ACC112 (cell line): ENCODE data around the gene SEMA6B.

Source experiments
- H2AFZ ChIP-seq: fragments of 200-600 bp; sonication (generic); one replicate; pipeline ENCODE4 v1.6.0; 2017; ENCODE audit warnings: antibody characterized with exemption, low read length; ENCODE audit not compliant: unreplicated experiment
- H3K27ac ChIP-seq: fragments of 200-600 bp; sonication (generic); 2 replicates; pipeline ENCODE4 v1.5.1; 2014; ENCODE audit warnings: low read depth, mild to moderate bottlenecking, antibody characterized with exemption, low read length, moderate library complexity
- H3K27me3 ChIP-seq: fragments of 200-600 bp; sonication (generic); 2 replicates; pipeline ENCODE4 v1.6.1; 2014; ENCODE audit warnings: mild to moderate bottlenecking, antibody characterized with exemption, low read length, moderate library complexity, mixed read lengths; ENCODE audit not compliant: insufficient read depth
- H3K36me3 ChIP-seq: fragments of 200-600 bp; sonication (generic); 2 replicates; pipeline ENCODE4 v1.6.1; 2016; ENCODE audit warnings: mild to moderate bottlenecking, antibody characterized with exemption, low read length, moderate library complexity, mixed read lengths; ENCODE audit not compliant: insufficient read depth
- H3K4me1 ChIP-seq: fragments of 200-600 bp; sonication (generic); one replicate; pipeline ENCODE4 v1.6.1; 2016; ENCODE audit warnings: low read length, mixed read lengths; ENCODE audit not compliant: insufficient read depth, unreplicated experiment, control insufficient read depth
- H3K4me3 ChIP-seq: fragments of 200-600 bp; sonication (generic); 2 replicates; pipeline ENCODE4 v1.5.1; 2014; ENCODE audit warnings: mild to moderate bottlenecking, low read depth, low read length
- H3K79me2 ChIP-seq: fragments of 200-600 bp; sonication (generic); one replicate; pipeline ENCODE4 v1.6.0; 2016; ENCODE audit warnings: low read length; ENCODE audit not compliant: control insufficient read depth, unreplicated experiment, insufficient read depth

SEMA6B gene

DNA sequence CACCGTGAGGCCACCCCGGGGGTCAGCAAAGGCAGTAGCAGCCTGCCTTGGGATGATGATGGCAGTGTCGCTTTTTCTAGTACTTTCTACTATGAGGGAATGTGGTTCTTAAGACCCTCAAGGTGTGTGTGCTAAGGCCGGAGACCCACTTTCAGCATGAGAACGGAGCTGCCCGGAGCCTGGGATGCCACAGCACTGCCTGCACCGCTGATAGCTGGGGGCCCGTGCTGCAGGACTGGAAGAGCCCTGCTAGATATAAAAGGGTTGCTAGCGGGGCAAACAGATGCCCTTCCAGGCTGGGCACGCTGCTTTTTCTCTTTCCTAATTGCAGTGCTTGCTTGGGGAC is 55.7 kb downstream of the SEMA6B start:
- Histone ChIP-seq H3K27me3 (no peaks in the 10 kb centered on the region), H3K4me3 (no peak overlapping the region), H3K4me1 (peaks cover 8% of the 10 kb centered on the region), H2AFZ (no peak overlapping the region), H3K79me2 (no peaks in the 10 kb centered on the region), H3K27ac (no peak overlapping the region), H3K36me3 (no peaks in the 10 kb centered on the region)

DNA sequence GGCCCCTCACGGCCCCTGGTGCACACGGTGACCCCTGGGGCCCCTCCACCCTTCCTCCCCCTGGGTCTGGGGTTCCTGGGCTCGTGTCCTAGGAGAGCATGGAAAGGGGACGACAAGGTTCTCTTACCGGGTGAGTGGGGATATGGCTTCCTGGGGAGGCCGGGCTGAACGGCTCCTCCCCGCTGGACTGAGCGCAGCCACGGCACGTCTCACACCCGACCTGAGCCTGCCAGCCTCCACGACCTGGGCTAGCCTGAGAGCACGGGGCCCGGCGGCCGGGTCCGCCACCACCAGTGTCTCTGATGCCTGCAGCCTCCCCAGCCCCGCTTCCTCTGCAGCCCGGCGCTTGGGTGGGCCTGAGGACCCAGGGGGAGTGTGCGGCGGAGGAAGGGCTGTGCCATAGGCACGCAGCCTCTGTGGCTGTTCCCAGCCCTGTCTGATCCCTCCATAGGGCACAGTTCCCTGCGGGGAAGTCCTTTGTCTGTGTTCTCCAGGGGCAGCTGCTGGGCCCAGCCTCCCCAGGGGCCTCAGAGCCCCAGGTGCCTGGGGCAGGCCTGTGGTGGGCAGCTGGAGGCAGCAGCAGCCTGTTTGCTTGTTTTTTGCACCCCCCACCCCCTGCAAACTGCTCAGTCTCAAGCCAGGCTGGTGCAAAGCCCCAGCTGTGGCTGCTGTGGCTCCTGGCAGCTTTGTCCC is 56.2 kb downstream of the SEMA6B start:
- peaks cover 8% of the 10 kb centered on the region for H3K4me1 ChIP-seq
- no peaks in the 10 kb centered on the region for H3K27me3 ChIP-seq
- H2AFZ ChIP-seq: no peak overlapping the region
- H3K79me2 ChIP-seq: no peaks in the 10 kb centered on the region
- no peak overlapping the region for H3K4me3 ChIP-seq
- no peaks in the 10 kb centered on the region for H3K36me3 ChIP-seq
- H3K27ac ChIP-seq: no peak overlapping the region

DNA sequence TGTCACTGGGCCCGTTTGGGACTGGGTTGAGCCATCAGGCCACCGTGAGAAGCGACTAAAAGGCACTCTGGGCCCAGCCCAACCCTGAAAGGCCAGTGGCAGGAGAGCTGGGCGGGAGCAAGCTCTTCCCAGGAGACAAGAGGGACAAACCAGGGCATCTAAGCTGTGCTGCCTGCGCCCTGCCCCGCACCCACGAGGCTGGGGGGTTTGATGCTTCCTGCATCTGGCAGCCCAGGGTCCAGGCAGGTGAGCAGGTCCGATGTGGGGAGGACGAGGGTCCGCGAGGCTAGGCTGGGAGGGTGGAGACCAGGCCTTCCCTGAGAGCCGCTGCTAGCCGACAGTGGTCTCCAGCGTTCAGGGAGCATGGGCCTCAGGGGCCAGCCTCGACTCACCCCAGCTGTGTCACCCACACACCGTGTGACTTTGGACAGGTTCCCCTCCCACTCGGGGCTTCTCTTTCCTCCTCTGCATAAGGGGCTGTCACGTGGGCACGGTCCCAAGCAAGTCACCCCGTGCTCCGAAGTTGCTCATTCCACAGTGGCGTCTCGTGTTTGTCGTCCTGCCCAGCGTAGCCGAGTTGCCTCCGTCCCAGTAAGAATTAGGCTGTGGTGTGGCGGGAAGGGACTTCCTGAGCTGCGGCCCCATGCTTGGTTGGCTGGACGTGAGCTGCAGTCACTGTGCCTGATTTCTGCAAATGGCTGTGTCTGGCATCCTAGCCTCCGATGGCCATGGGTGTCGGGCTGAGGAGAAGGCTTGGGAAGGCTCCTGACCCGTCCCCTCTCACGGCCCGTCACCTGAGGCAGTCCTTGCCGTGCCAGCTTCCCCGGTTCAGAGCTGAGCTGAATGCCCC is 57.0 kb downstream of the SEMA6B start:
- peaks cover 8% of the 10 kb centered on the region for H3K4me1 ChIP-seq
- H3K27ac ChIP-seq: no peak overlapping the region
- no peaks in the 10 kb centered on the region for H3K27me3 ChIP-seq
- no peak overlapping the region for H3K4me3 ChIP-seq
- H2AFZ ChIP-seq: no peak overlapping the region
- H3K36me3 ChIP-seq: no peaks in the 10 kb centered on the region
- no peaks in the 10 kb centered on the region for H3K79me2 ChIP-seq

DNA sequence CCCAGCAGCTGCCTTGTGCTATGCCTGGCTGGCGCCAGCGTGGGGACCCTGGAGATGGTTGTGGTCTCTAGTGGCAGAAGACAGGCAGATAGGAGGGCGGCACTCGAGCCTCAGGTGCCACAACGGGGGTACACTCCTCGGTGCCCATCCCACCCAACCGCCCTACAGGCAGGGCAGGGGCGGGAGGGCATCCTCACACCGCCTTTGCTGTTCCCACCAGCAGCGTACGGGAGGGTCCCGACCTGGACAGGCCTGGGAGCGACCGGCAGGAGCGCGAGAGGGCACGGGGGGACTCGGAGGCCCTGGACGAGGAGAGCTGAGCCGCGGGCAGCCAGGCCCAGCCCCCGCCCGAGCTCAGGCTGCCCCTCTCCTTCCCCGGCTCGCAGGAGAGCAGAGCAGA is 57.8 kb downstream of the SEMA6B start:
- no peak overlapping the region for H3K27ac ChIP-seq
- no peak overlapping the region for H2AFZ ChIP-seq
- no peaks in the 10 kb centered on the region for H3K27me3 ChIP-seq
- peaks cover 5% of the 10 kb centered on the region for H3K4me1 ChIP-seq
- H3K79me2 ChIP-seq: no peaks in the 10 kb centered on the region
- H3K4me3 ChIP-seq: no peak overlapping the region
- no peaks in the 10 kb centered on the region for H3K36me3 ChIP-seq

DNA sequence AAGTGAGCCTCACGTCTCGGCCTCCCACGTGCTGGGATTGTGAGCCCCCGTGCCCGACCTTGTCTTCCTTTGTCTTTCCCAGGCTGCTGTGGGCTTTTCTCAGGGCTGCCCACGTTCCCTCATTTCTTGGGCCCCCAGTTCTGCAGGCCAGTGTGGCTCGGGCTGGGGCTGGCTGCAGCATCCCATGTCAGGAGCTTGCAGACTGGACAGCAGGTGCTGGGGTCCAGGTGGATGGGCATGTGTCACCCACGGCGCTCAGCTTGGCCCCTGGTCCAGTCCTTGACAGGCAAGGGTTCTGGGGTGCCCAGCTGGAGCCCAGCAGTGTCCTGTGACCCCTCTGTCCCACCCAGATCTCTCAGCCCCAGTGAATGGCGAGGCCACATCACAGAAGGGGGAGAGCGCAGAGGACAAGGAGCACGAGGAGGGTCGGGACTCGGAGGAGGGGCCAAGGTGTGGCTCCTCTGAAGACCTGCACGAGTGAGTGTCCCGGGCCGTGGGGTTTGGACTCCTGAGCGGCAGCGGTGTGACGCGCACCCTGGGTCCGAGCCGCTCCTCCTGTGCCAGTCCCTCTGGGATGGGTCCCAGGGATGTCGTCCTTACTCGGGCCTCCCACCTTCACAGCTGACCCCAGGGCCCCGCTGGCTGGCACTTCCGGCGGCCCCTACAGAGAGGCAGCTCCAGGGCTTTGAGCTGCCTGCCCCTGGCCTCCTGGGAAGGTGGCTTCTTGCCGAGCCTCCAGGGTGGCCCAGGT is 58.5 kb downstream of the SEMA6B start:
- H3K27ac ChIP-seq: no peak overlapping the region
- no peaks in the 10 kb centered on the region for H3K4me1 ChIP-seq
- H3K36me3 ChIP-seq: no peaks in the 10 kb centered on the region
- no peak overlapping the region for H2AFZ ChIP-seq
- no peaks in the 10 kb centered on the region for H3K79me2 ChIP-seq
- no peaks in the 10 kb centered on the region for H3K27me3 ChIP-seq
- no peak overlapping the region for H3K4me3 ChIP-seq

DNA sequence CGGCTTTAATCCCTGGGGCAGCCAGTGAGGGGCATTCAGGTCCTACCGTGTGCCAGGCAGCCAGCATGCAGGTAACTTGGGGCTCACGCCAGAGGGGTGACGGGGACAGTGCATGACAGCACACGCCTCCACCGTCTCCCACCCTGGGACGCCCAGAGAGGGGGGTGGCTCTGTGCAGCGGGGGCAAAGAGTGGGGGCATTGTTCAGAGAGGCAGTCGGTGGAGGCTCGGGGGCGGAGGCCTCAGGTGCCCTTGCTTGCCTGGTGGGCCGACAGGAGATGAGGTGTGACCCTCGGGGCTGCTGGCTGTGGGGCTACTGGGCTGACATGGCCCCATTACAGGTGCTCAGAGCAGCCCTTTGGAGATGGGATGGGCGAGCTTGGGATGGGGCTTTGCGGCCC is 59.6 kb downstream of the SEMA6B start:
- H3K79me2 ChIP-seq: no peaks in the 10 kb centered on the region
- H2AFZ ChIP-seq: no peak overlapping the region
- H3K4me1 ChIP-seq: no peaks in the 10 kb centered on the region
- H3K27me3 ChIP-seq: no peaks in the 10 kb centered on the region
- H3K27ac ChIP-seq: no peak overlapping the region
- H3K4me3 ChIP-seq: no peak overlapping the region
- H3K36me3 ChIP-seq: no peaks in the 10 kb centered on the region

DNA sequence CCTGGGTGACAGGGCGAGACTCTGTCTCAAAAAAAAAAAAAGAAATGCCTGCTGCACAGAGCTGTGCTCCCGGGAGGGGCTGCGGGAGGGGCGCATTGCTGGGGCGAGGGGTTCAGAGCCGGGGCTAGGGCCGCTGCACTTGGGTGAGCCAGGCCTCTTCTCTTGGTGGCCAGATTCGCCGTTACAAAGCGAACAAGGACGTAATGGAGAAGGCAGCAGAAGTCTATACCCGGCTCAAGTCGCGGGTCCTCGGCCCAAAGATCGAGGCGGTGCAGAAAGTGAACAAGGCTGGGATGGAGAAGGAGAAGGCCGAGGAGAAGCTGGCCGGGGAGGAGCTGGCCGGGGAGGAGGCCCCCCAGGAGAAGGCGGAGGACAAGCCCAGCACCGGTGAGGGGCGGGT is 60.2 kb downstream of the SEMA6B start:
- no peaks in the 10 kb centered on the region for H3K79me2 ChIP-seq
- H3K36me3 ChIP-seq: no peaks in the 10 kb centered on the region
- H3K4me1 ChIP-seq: no peaks in the 10 kb centered on the region
- no peaks in the 10 kb centered on the region for H3K27me3 ChIP-seq
- no peak overlapping the region for H3K4me3 ChIP-seq
- no peak overlapping the region for H3K27ac ChIP-seq
- H2AFZ ChIP-seq: no peak overlapping the region

DNA sequence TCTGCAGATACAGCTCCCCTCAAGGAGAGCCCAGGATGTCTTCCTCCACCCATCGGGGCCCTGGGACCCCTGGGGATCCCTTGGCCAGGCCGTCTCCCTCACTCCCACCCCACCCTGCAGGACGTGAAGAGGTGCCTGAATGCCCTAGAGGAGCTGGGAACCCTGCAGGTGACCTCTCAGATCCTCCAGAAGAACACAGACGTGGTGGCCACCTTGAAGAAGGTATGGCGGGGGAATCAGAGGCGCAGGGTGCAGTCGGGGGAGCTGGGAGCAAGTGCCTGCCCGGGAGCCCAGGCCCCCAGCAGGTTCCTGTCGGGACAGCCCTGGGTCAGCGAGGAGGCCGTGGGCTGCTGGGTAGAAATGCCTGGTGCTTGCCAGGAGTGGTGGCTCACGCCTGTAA is 60.8 kb downstream of the SEMA6B start:
- Histone ChIP-seq H3K27me3 (no peaks in the 10 kb centered on the region), H3K36me3 (no peaks in the 10 kb centered on the region), H3K4me3 (no peak overlapping the region), H3K79me2 (no peaks in the 10 kb centered on the region), H3K27ac (no peak overlapping the region), H2AFZ (no peak overlapping the region), H3K4me1 (no peaks in the 10 kb centered on the region)

DNA sequence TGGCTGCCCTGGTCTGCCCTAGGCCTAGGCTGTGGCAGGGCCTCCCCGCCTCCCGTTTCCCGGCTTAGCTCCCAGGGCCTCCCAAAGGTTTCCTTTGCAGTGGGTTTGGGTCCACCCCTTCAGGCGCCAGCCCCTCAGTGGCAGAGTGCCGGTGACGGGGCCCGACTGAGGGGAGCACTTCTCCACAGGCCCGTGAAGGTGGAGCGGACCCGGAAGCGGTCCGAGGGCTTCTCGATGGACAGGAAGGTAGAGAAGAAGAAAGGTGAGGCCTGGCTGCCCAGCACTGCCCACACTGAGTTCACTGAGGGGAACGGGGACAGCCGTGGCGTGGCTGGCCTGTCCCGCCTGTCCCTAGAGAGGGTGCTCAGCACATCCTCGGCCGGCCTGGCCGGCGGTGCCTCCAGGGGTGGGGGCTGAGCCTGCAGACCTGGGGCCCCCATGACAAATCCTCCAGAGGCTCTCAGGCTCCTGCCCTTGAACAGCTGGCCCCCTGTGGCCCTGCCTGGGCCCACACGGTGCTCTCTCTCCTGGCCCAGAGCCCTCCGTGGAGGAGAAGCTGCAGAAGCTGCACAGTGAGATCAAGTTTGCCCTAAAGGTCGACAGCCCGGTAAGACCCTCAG is 61.6 kb downstream of the SEMA6B start:
- H3K27ac ChIP-seq: no peak overlapping the region
- H3K27me3 ChIP-seq: no peaks in the 10 kb centered on the region
- H3K4me3 ChIP-seq: no peak overlapping the region
- no peaks in the 10 kb centered on the region for H3K36me3 ChIP-seq
- no peaks in the 10 kb centered on the region for H3K79me2 ChIP-seq
- H3K4me1 ChIP-seq: no peaks in the 10 kb centered on the region
- H2AFZ ChIP-seq: no peak overlapping the region

DNA sequence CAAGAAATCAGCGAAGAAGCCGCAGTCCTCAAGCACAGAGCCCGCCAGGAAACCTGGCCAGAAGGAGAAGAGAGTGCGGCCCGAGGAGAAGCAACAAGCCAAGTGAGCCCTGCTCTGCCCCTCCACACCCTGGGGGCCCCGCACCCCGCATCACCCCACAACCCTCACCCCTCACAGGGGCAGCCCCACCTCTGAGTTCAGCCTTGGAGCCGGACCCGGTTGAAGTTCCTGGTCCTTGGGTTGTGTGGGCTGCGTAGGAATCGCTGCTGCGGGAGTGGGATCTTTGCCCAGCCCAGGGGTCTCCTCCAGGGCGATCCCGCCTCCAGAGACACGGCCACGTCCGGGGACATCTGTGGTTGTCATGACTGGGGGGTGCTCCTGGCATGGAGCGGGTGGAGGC is 63.2 kb downstream of the SEMA6B start:
- Histone ChIP-seq H3K36me3 (peaks cover 7% of the 10 kb centered on the region; the same call in 1 of the 2 replicates), H3K79me2 (no peaks in the 10 kb centered on the region), H3K4me1 (no peaks in the 10 kb centered on the region), H3K27me3 (no peaks in the 10 kb centered on the region), H3K27ac (no peak overlapping the region), H3K4me3 (no peak overlapping the region), H2AFZ (no peak overlapping the region)
